ENCODE measurements around the gene NLRP1.

NLRP1 gene

GRCh38 chr17:5468075-5468473 lies 116.2 kb downstream of the NLRP1 start:
- H3K27me3 ChIP-seq (ENCODE audit: control insufficient read depth in 1 of 2, insufficient read depth in 2 of 2, low read length in 2 of 2) = no peaks in the 10 kb centered on the region
- H3K4me1 ChIP-seq (ENCODE audit: control insufficient read depth, insufficient read depth, low read length) = peaks cover 12% of the 10 kb centered on the region
- H3K9ac ChIP-seq (ENCODE audit: low read length in 2 of 2) = peak overlapping the region; percentile 79 to 82
- H3K9me3 ChIP-seq (ENCODE audit: control insufficient read depth in 2 of 2, low read length in 2 of 2) = no peaks in the 10 kb centered on the region
- peak overlapping the region; percentile 90 to 92 for H3K4me3 ChIP-seq (ENCODE audit: low read length in 2 of 2)
- peaks cover 2 to 12% of the 10 kb centered on the region in 2 donors for H3K36me3 ChIP-seq (ENCODE audit: control insufficient read depth in 2 of 2, insufficient read depth in 2 of 2, low read length in 2 of 2)
- H3K27ac ChIP-seq (ENCODE audit: low read length) = no peak overlapping the region

- H3K27ac ChIP-seq (ENCODE audit: low read length) = no peak overlapping the region
- H3K9me3 ChIP-seq (ENCODE audit: control insufficient read depth in 2 of 2, low read length in 2 of 2) = no peaks in the 10 kb centered on the region
- H3K36me3 ChIP-seq (ENCODE audit: control insufficient read depth in 2 of 2, insufficient read depth in 2 of 2, low read length in 2 of 2) = peaks cover 0 to 8% of the 10 kb centered on the region in 2 donors
- peak overlapping the region; percentile 90 to 92 for H3K4me3 ChIP-seq (ENCODE audit: low read length in 2 of 2)
- peak overlapping the region; percentile 79 to 82 for H3K9ac ChIP-seq (ENCODE audit: low read length in 2 of 2)
- H3K4me1 ChIP-seq (ENCODE audit: control insufficient read depth, insufficient read depth, low read length) = peaks cover 12% of the 10 kb centered on the region
- H3K27me3 ChIP-seq (ENCODE audit: control insufficient read depth in 1 of 2, insufficient read depth in 2 of 2, low read length in 2 of 2) = no peaks in the 10 kb centered on the region
Measured at GRCh38 chr17:5467416-5467815, 116.9 kb downstream of the NLRP1 start.

GRCh38 chr17:5466295-5466694 lies 118.0 kb downstream of the NLRP1 start:
- Histone ChIP-seq H3K4me1 (ENCODE audit: control insufficient read depth, insufficient read depth, low read length) (peaks cover 12% of the 10 kb centered on the region), H3K9ac (ENCODE audit: low read length in 2 of 2) (no peak overlapping the region), H3K27ac (ENCODE audit: low read length) (no peak overlapping the region), H3K36me3 (ENCODE audit: control insufficient read depth in 2 of 2, insufficient read depth in 2 of 2, low read length in 2 of 2) (peaks cover 2 to 3% of the 10 kb centered on the region in 2 donors), H3K27me3 (ENCODE audit: control insufficient read depth in 1 of 2, insufficient read depth in 2 of 2, low read length in 2 of 2) (no peaks in the 10 kb centered on the region), H3K9me3 (ENCODE audit: control insufficient read depth in 2 of 2, low read length in 2 of 2) (no peaks in the 10 kb centered on the region), H3K4me3 (ENCODE audit: low read length in 2 of 2) (no peak overlapping the region)

- no peak overlapping the region for H3K4me3 ChIP-seq (ENCODE audit: low read length in 2 of 2)
- no peak overlapping the region for H3K9ac ChIP-seq (ENCODE audit: low read length in 2 of 2)
- H3K36me3 ChIP-seq (ENCODE audit: control insufficient read depth in 2 of 2, insufficient read depth in 2 of 2, low read length in 2 of 2) = peaks cover 9 to 12% of the 10 kb centered on the region in 2 donors
- no peak overlapping the region for H3K27ac ChIP-seq (ENCODE audit: low read length)
- H3K4me1 ChIP-seq (ENCODE audit: control insufficient read depth, insufficient read depth, low read length) = peaks cover 12% of the 10 kb centered on the region
- H3K9me3 ChIP-seq (ENCODE audit: control insufficient read depth in 2 of 2, low read length in 2 of 2) = no peaks in the 10 kb centered on the region
- no peaks in the 10 kb centered on the region for H3K27me3 ChIP-seq (ENCODE audit: control insufficient read depth in 1 of 2, insufficient read depth in 2 of 2, low read length in 2 of 2)
Measured at GRCh38 chr17:5464717-5465507, 119.4 kb downstream of the NLRP1 start.
